Trophoblast cell (in vitro differentiated cells and primary cell): Measurements from ENCODE around the gene COA7.

Experiments used
- DNase-seq, 2 donors: peaks; one replicate each; pipeline ENCODE4 v3.0.0-alpha.2; 2016
- H2AFZ ChIP-seq: 2 replicates; pipeline ENCODE4 v1.6.1; 2013; ENCODE audit warnings: low read length, moderate library complexity, mild to moderate bottlenecking; ENCODE audit not compliant: insufficient read depth, poor library complexity
- H2AK5ac ChIP-seq: 2 replicates; pipeline ENCODE4 v1.6.1; 2013; ENCODE audit warnings: mild to moderate bottlenecking, low read length
- H2BK120ac ChIP-seq: 2 replicates; pipeline ENCODE4 v1.6.1; 2013; ENCODE audit warnings: low read length, mild to moderate bottlenecking, moderate library complexity; ENCODE audit not compliant: insufficient read depth, poor library complexity
- H2BK12ac ChIP-seq: 2 replicates; pipeline ENCODE4 v1.6.1; 2013; ENCODE audit warnings: mild to moderate bottlenecking, low read length, moderate library complexity
- H2BK5ac ChIP-seq: 2 replicates; pipeline ENCODE4 v1.6.1; 2013; ENCODE audit warnings: low read length, low read depth, moderate library complexity, mild to moderate bottlenecking; ENCODE audit not compliant: poor library complexity
- H3K14ac ChIP-seq: 2 replicates; pipeline ENCODE4 v1.6.1; 2013; ENCODE audit warnings: mild to moderate bottlenecking, low read length
- H3K18ac ChIP-seq: 2 replicates; pipeline ENCODE4 v1.6.1; 2013; ENCODE audit warnings: mild to moderate bottlenecking, low read length
- H3K23ac ChIP-seq: 2 replicates; pipeline ENCODE4 v1.6.1; 2013; ENCODE audit warnings: low read length
- H3K27ac ChIP-seq: 2 replicates; pipeline ENCODE4 v1.5.1; 2013; ENCODE audit warnings: low read depth, mild to moderate bottlenecking, inconsistent platforms, low read length, moderate library complexity
- H3K27me3 ChIP-seq: 2 replicates; pipeline ENCODE4 v1.6.1; 2013; ENCODE audit warnings: inconsistent platforms, mild to moderate bottlenecking, low read length, moderate library complexity; ENCODE audit not compliant: insufficient read depth
- H3K36me3 ChIP-seq, 2 experiments: 1 replicate in 1 of 2; 2 replicates in 1 of 2; pipeline ENCODE4 v1.6.1; 2013; ENCODE audit warnings: low read length in 2 of 2, mild to moderate bottlenecking in 2 of 2, moderate library complexity in 1 of 2; ENCODE audit not compliant: insufficient read depth in 2 of 2, control insufficient read depth in 1 of 2
- H3K4ac ChIP-seq: 2 replicates; pipeline ENCODE4 v1.6.1; 2013; ENCODE audit warnings: low read depth, mild to moderate bottlenecking, low read length, moderate library complexity
- H3K4me1 ChIP-seq, 2 experiments: 1 replicate in 1 of 2; 2 replicates in 1 of 2; pipeline ENCODE4 v1.6.1; 2013; ENCODE audit warnings: low read length in 2 of 2, mild to moderate bottlenecking in 2 of 2, moderate library complexity in 1 of 2; ENCODE audit not compliant: insufficient read depth in 2 of 2, control insufficient read depth in 1 of 2
- H3K4me2 ChIP-seq: 2 replicates; pipeline ENCODE4 v1.6.1; 2013; ENCODE audit warnings: inconsistent platforms, mild to moderate bottlenecking, low read length, moderate library complexity
- H3K4me3 ChIP-seq: 2 replicates; pipeline ENCODE4 v1.5.1; 2013; ENCODE audit warnings: mild to moderate bottlenecking, low read depth, low read length, inconsistent platforms
- H3K79me1 ChIP-seq: one replicate; pipeline ENCODE4 v1.6.1; 2013; ENCODE audit warnings: low read length
- H3K79me2 ChIP-seq: 2 replicates; pipeline ENCODE4 v1.6.1; 2013; ENCODE audit warnings: low read length, mild to moderate bottlenecking; ENCODE audit not compliant: control insufficient read depth, insufficient read depth, poor library complexity
- H3K9ac ChIP-seq: 2 replicates; pipeline ENCODE4 v1.6.1; 2013; ENCODE audit warnings: mild to moderate bottlenecking, low read length
- H3K9me3 ChIP-seq: 2 replicates; pipeline ENCODE4 v1.6.1; 2013; ENCODE audit warnings: low read depth, mild to moderate bottlenecking, control low read depth, inconsistent platforms, low read length; ENCODE audit not compliant: insufficient read depth
- H4K12ac ChIP-seq: 2 replicates; pipeline ENCODE4 v1.6.1; 2013; ENCODE audit warnings: low read depth, mild to moderate bottlenecking, low read length, moderate library complexity
- H4K8ac ChIP-seq: 2 replicates; pipeline ENCODE4 v1.6.1; 2013; ENCODE audit warnings: low read depth, mild to moderate bottlenecking, low read length, moderate library complexity
- H4K91ac ChIP-seq: one replicate; pipeline ENCODE4 v1.6.1; 2013; ENCODE audit warnings: low read depth, mild to moderate bottlenecking, low read length, moderate library complexity
- WGBS: extraction: QIAGEN DNeasy Blood & Tissue Kit; methylation state at CpG from one replicate; pipeline ENCODE4 v1.1.7; 2013; ENCODE audit warnings: missing lambda C conversion rate; ENCODE audit not compliant: insufficient read length, insufficient coverage; ENCODE audit errors: extremely low coverage; 5-methylcytosine and 5-hydroxymethylcytosine counted together

The COA7 gene

GRCh38 chr1:52733368-52733767 lies 35.2 kb upstream of the COA7 start:
- Histone ChIP-seq H3K79me2 (peaks cover 1% of the 10 kb centered on the region), H3K18ac (no peak overlapping the region), H2BK12ac (no peak overlapping the region), H4K12ac (no peak overlapping the region), H3K4me1 (no peaks in the 10 kb centered on the region), H3K4ac (no peak overlapping the region), H3K27me3 (no peaks in the 10 kb centered on the region), H3K9ac (no peak overlapping the region), H3K14ac (no peak overlapping the region), H3K9me3 (no peaks in the 10 kb centered on the region), H3K23ac (no peak overlapping the region), H2AFZ (no peak overlapping the region), H2AK5ac (no peak overlapping the region), H3K36me3 (peaks cover 0 to 6% of the 10 kb centered on the region in 2 experiments), H3K4me3 (no peak overlapping the region), H3K79me1 (no peaks in the 10 kb centered on the region), H3K4me2 (no peak overlapping the region), H4K91ac (no peak overlapping the region), H2BK120ac (no peak overlapping the region), H4K8ac (no peak overlapping the region), H3K27ac (no peak overlapping the region), H2BK5ac (no peak overlapping the region)
- DNase-seq, result no peak
- no CpG with 5 or more reads among the region's 3 CpGs for WGBS

GRCh38 chr1:52727956-52728656 lies 30.0 kb upstream of the COA7 start:
- no peak for DNase-seq
- H3K9me3 ChIP-seq, result no peaks in the 10 kb centered on the region
- no CpG with 5 or more reads among the region's 6 CpGs for WGBS

GRCh38 chr1:52727114-52727586 lies 29.0 kb upstream of the COA7 start:
- Histone ChIP-seq H2AFZ (no peak overlapping the region), H2BK5ac (no peak overlapping the region), H4K91ac (no peak overlapping the region), H3K9ac (peak overlapping the region; percentile 44), H3K27me3 (no peaks in the 10 kb centered on the region), H3K4me1 (no peaks in the 10 kb centered on the region), H3K9me3 (no peaks in the 10 kb centered on the region), H3K4me3 (peak overlapping the region; percentile 90), H3K79me2 (peaks cover 5% of the 10 kb centered on the region), H3K79me1 (peaks cover 2% of the 10 kb centered on the region), H3K18ac (no peak overlapping the region), H2AK5ac (no peak overlapping the region), H3K14ac (no peak overlapping the region), H2BK12ac (no peak overlapping the region), H3K23ac (no peak overlapping the region), H3K4me2 (peak overlapping the region; percentile 82), H3K36me3 (peaks cover 0 to 6% of the 10 kb centered on the region in 2 experiments), H2BK120ac (no peak overlapping the region), H3K4ac (peak overlapping the region; percentile 4), H4K8ac (no peak overlapping the region), H4K12ac (no peak overlapping the region), H3K27ac (no peak overlapping the region)
- WGBS, result no CpG with 5 or more reads among the region's 14 CpGs
- peak in 1 of 2 donors; percentile 26 for DNase-seq

More at GRCh38 chr1:52727956-52728656, 30.0 kb upstream of the COA7 start:
- no peak overlapping the region for H2BK120ac ChIP-seq
- no peak overlapping the region for H2AFZ ChIP-seq
- peaks cover 0 to 6% of the 10 kb centered on the region in 2 experiments for H3K36me3 ChIP-seq
- H3K4me2 ChIP-seq, result no peak overlapping the region
- no peak overlapping the region for H2AK5ac ChIP-seq
- peak overlapping the region; percentile 37 for H3K4ac ChIP-seq
- no peak overlapping the region for H3K27ac ChIP-seq
- H3K4me1 ChIP-seq, result no peaks in the 10 kb centered on the region
- peaks cover 5% of the 10 kb centered on the region for H3K79me2 ChIP-seq
- no peak overlapping the region for H3K4me3 ChIP-seq
- H3K23ac ChIP-seq, result no peak overlapping the region
- H4K91ac ChIP-seq, result no peak overlapping the region
- H4K12ac ChIP-seq, result no peak overlapping the region
- no peak overlapping the region for H3K9ac ChIP-seq
- no peak overlapping the region for H4K8ac ChIP-seq
- peak overlapping the region; percentile 14 for H3K18ac ChIP-seq
- H3K27me3 ChIP-seq, result no peaks in the 10 kb centered on the region
- no peak overlapping the region for H2BK12ac ChIP-seq
- no peak overlapping the region for H3K14ac ChIP-seq
- no peak overlapping the region for H2BK5ac ChIP-seq
- peaks cover 2% of the 10 kb centered on the region for H3K79me1 ChIP-seq

GRCh38 chr1:52726265-52727113 lies 28.3 kb upstream of the COA7 start, which contains the start of gene ZYG11B:
Gene ZYG11B, plus strand, starts transcription at chr1:52726453. Its CDS starts 201 bp downstream, at chr1:52726654.
- no peak within 1 kb of the TSS for H3K23ac ChIP-seq

More at GRCh38 chr1:52726265-52727113, 28.3 kb upstream of the COA7 start, which contains the start of gene ZYG11B:
- Histone ChIP-seq H4K91ac (peak within 1 kb of the TSS; percentile 83), H3K27me3 (no peaks in the 10 kb centered on the region), H3K36me3 (peaks cover 0 to 3% of the 10 kb centered on the region in 2 experiments), H3K14ac (peak within 1 kb of the TSS; percentile 90), H3K79me2 (peaks cover 5% of the 10 kb centered on the region), H2BK120ac (peak within 1 kb of the TSS; percentile 53), H4K8ac (peak within 1 kb of the TSS; percentile 83), H4K12ac (peak within 1 kb of the TSS; percentile 78), H2AFZ (peak within 1 kb of the TSS; percentile 80), H2BK12ac (no peak within 1 kb of the TSS), H3K27ac (peak within 1 kb of the TSS; percentile 75), H2BK5ac (peak within 1 kb of the TSS; percentile 88), H3K18ac (peak within 1 kb of the TSS; percentile 87), H3K9ac (peak within 1 kb of the TSS; percentile 90), H2AK5ac (no peak within 1 kb of the TSS), H3K4me1 (no peaks in the 10 kb centered on the region), H3K79me1 (peaks cover 2% of the 10 kb centered on the region), H3K4me3 (peak within 1 kb of the TSS; percentile 90), H3K9me3 (no peaks in the 10 kb centered on the region), H3K4me2 (peak within 1 kb of the TSS; percentile 82), H3K4ac (peak within 1 kb of the TSS; percentile 41)
- no CpG with 5 or more reads among the region's 59 CpGs for WGBS
- peak; percentile 81 to 93 for DNase-seq
